NOMO-1 (cell line): ENCODE measurements around the gene ZNF582.

Experiments
- DNase-seq, 2 experiments: peaks; one replicate each; lab custom pipeline; 2025; ENCODE audit not compliant: unreplicated experiment in 2 of 2; lab: John Stamatoyannopoulos, UW

The ZNF582 gene

GRCh38 chr19:56393119-56394012 is at the start of gene ZNF582:
TSS of gene ZNF582 (minus strand) at chr19:56393534. CDS start at chr19:56391752, 1,782 bp downstream.
- DNase-seq, result peak; percentile 59 to 86

- DNase-seq, result no peak
Observed at GRCh38 chr19:56441206-56441792, 48.0 kb upstream of the ZNF582 start.

GRCh38 chr19:56423985-56424353 is 30.6 kb upstream of the ZNF582 start:
- DNase-seq, result no peak

- no peak for DNase-seq
Observed at GRCh38 chr19:56423276-56423984, 30.1 kb upstream of the ZNF582 start.

- DNase-seq, result no peak
Observed at GRCh38 chr19:56405062-56405461, 11.7 kb upstream of the ZNF582 start.

- DNase-seq, result no peak
Observed at GRCh38 chr19:56404705-56405056, 11.3 kb upstream of the ZNF582 start.

- DNase-seq, result peak; percentile 82 to 85
Observed at GRCh38 chr19:56403764-56404704, 10.7 kb upstream of the ZNF582 start, which contains the start of gene ZNF583. TSS of gene ZNF583 (plus strand) at chr19:56404332. CDS start at chr19:56407115, 2,783 bp downstream.

GRCh38 chr19:56403261-56403660 is 9.9 kb upstream of the ZNF582 start:
- peak in 1 of 2 experiments; percentile 47 for DNase-seq

- DNase-seq, result no peak
Observed at GRCh38 chr19:56400485-56400884, 7.2 kb upstream of the ZNF582 start.

GRCh38 chr19:56398809-56399208 is 5.5 kb upstream of the ZNF582 start:
- no peak for DNase-seq

- no peak for DNase-seq
Observed at GRCh38 chr19:56383826-56384605, 9.3 kb downstream of the ZNF582 start.

GRCh38 chr19:56377105-56377924 is 16.0 kb downstream of the ZNF582 start:
- no peak for DNase-seq

GRCh38 chr19:56372281-56372680 is 21.1 kb downstream of the ZNF582 start:
- no peak for DNase-seq

GRCh38 chr19:56369886-56370676 is 23.3 kb downstream of the ZNF582 start:
- DNase-seq, result no peak

GRCh38 chr19:56367829-56368711 is 25.3 kb downstream of the ZNF582 start:
- no peak for DNase-seq

GRCh38 chr19:56360841-56361240 is 32.5 kb downstream of the ZNF582 start:
- DNase-seq, result no peak

GRCh38 chr19:56356944-56357343 is 36.4 kb downstream of the ZNF582 start:
- DNase-seq, result no peak
